HAP-1 (cell line): Measurements from ENCODE around the gene ATP13A3.
A peak's percentile ranks its signal among the peaks of the same experiment; 100 is the strongest.
"Not testable (repeated sequence)": the region's sequence is repeated elsewhere in the genome, so short reads cannot be mapped to it uniquely, and the experiment has no call there.

Experiments used
- DNase-seq, 2 experiments: peaks; one replicate each; pipeline ENCODE4 v3.0.0-alpha.2; 2016 to 2020; ENCODE audit warnings: low spot score in 2 of 2
- H3K27me3 ChIP-seq: fragments of 250-450 bp; sonication (Bioruptor Pico); 2 replicates; pipeline ENCODE4 v1.5.1; 2020; ENCODE audit warnings: low read depth, mild to moderate bottlenecking, moderate library complexity
- H3K36me3 ChIP-seq: fragments of 250-450 bp; sonication (Bioruptor Pico); replicated peaks from 2 replicates; pipeline ENCODE4 v1.5.1; 2020; ENCODE audit warnings: mild to moderate bottlenecking
- H3K4me1 ChIP-seq: fragments of 250-450 bp; sonication (Bioruptor Pico); 2 replicates; pipeline ENCODE4 v1.5.1; 2020; ENCODE audit warnings: mild to moderate bottlenecking
- H3K4me3 ChIP-seq: fragments of 250-450 bp; sonication (Bioruptor Pico); 2 replicates; pipeline ENCODE4 v1.5.1; 2020; ENCODE audit warnings: mild to moderate bottlenecking, moderate library complexity
- H3K9me3 ChIP-seq: fragments of 250-450 bp; sonication (Bioruptor Pico); 2 replicates; pipeline ENCODE4 v1.5.1; 2020; ENCODE audit warnings: mild to moderate bottlenecking, moderate library complexity
- in situ Hi-C: fragments of 300-500 bp; cut with MboI; formaldehyde crosslinking; loops from 3 replicates; pipeline ENCODE4 v1.14.3; 2020; ENCODE audit warnings: low sequenced_read_pairs, inconsistent platforms, mixed read lengths

Gene ATP13A3

DNA sequence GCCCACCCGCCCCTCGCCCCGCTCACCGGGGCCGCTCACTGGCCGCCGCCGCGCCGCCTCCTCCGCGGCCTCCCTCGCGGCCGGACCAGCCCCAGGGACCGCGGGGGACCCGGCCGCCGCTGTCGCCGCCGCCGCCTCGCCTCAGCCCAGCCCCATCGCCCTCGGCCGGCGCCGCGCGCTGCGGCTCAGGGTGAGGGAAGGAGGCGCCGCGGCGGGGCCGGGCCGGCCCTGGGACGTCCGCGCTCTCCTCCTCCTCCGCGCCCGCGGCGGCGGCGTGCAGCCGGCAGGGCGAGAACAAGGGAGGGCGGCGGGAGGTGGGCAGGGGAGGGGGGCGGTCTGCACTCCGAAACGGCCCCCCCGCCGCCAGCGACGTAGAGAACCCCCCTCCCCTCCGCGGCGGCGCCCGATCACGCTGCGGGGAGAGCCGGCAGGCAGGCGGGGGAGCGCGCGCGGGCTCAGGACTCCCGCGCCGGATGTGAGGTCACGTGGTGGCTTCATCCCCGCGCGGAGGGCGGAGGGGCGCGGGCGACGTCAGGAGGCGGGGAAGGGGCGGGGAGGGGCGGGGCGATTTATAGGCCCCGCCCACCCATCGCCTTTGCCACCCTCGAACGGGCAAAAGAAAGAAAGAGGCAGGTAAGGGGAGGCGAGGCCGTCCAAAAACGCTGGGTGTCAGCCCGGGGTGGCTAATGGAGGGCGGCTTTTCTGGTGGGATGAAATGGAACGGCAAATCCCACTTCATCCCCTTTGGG lies at the start of gene ATP13A3:
TSS of gene ATP13A3 (minus strand) at position 463 of the 749 bp plus-strand sequence. CDS start 24,812 bp downstream, outside the sequence.
- H3K9me3 ChIP-seq, result no peaks in the 10 kb centered on the region

DNA sequence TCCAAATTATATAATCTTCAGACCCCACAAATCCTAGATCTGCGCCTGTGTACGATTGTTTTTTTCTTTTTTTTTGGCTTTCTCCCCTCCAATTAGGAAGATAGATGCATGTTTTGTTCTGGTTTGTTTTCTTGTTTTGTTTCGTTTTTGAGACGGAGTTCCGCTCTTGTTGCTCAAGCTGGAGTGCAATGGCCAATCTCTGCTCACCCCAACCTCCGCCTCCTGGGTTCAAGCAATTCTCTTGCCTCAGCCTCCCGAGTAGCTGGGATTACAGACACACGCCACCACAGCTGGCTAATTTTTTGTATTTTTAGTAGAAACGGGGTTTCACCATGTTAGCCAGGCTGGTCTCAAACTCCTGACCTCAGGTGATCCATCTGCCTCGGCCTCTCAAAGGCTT lies 48.4 kb upstream of the ATP13A3 start:
- H3K27me3 ChIP-seq, H3K4me3 ChIP-seq, H3K9me3 ChIP-seq, H3K4me1 ChIP-seq, H3K36me3 ChIP-seq, DNase-seq, in situ Hi-C loops: not testable (repeated sequence)

More for the DNA sequence above, at the start of gene ATP13A3:
- no peaks in the 10 kb centered on the region for H3K27me3 ChIP-seq
- in situ Hi-C loops, result no loop called here
- H3K4me3 ChIP-seq, result peak within 1 kb of the TSS; percentile 54
- peak; percentile 83 to 89 for DNase-seq
- H3K36me3 ChIP-seq, result peaks cover 4% of the 10 kb centered on the region; the same call in 1 of the 2 replicates
- H3K4me1 ChIP-seq, result peaks cover 13% of the 10 kb centered on the region; the same call in 1 of the 2 replicates

DNA sequence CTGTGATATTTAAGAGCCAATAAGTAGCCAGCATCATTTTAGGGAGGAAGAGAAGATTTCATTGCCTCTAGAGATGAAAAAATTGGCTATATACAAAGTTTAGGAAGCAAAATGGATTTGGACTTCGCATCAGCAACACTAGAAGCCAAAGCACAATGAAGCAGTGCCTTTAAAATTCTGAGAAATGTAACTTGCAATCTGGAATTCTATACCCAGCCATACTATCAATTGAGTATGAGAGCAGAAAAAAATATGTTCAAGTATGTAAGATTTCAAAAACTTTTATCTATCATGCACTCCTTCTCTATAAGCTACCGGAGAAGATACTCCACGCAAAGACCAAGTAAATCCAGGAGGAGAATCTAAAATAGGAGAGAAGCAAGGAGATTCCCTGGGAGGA lies 47.4 kb upstream of the ATP13A3 start:
- peaks cover 8% of the 10 kb centered on the region; the same call in 1 of the 2 replicates for H3K9me3 ChIP-seq

DNA sequence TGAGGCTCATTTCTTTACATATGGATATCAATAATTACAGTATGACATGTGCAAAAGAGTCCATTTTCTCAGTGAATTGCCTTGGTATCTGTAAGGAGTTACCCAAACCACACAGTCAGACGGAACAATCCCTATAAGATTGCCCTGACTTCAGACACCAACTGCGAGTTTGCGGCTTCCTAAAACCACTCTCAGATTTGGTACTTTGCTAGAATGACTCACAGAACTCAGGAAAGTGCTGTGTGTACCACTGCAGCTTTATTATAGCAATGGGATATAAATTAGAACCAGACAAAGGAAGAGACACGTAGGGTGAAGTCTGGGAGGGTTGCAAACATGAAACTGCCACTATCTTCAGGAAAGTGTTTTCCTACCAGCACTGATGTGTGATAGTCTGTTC lies 45.8 kb upstream of the ATP13A3 start:
- DNase-seq, result no peak
- no peaks in the 10 kb centered on the region for H3K27me3 ChIP-seq
- H3K4me3 ChIP-seq, result no peak overlapping the region
- no peaks in the 10 kb centered on the region for H3K36me3 ChIP-seq
- H3K9me3 ChIP-seq, result peaks cover 8% of the 10 kb centered on the region; the same call in 1 of the 2 replicates
- in situ Hi-C loops, result no loop called here
- H3K4me1 ChIP-seq, result no peaks in the 10 kb centered on the region; the same call in 1 of the 2 replicates

More for the DNA sequence above, 47.4 kb upstream of the ATP13A3 start:
- Histone ChIP-seq H3K36me3 (no peaks in the 10 kb centered on the region), H3K4me1 (no peaks in the 10 kb centered on the region; the same call in 1 of the 2 replicates), H3K27me3 (no peaks in the 10 kb centered on the region), H3K4me3 (no peak overlapping the region)
- no peak for DNase-seq
- in situ Hi-C loops, result no loop called here

DNA sequence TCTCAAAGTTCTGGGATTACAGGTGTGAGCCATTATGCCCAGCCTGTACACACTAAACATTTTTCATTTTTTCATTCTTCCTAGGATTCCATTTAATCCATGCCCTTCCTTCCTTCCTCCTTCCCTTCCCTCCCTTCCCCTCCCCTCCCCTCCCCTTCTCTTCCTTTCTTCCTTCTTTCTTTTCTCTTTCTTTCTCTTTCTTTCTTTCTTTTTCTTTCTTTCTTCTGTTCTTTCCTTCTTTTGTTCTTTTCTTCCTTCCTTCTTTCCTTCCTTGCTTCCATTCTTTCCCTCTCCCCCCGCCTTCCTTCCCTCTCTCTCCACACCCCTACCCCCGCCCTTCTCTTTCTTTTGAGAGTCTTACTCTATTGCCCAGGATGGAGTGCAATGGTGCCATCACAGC lies 40.9 kb upstream of the ATP13A3 start:
- Histone ChIP-seq H3K4me3 (no peak overlapping the region), H3K27me3 (no peaks in the 10 kb centered on the region), H3K4me1 (no peaks in the 10 kb centered on the region; the same call in 1 of the 2 replicates), H3K36me3 (no peaks in the 10 kb centered on the region), H3K9me3 (no peaks in the 10 kb centered on the region)
- in situ Hi-C loops, result no loop called here
- DNase-seq, result no peak

DNA sequence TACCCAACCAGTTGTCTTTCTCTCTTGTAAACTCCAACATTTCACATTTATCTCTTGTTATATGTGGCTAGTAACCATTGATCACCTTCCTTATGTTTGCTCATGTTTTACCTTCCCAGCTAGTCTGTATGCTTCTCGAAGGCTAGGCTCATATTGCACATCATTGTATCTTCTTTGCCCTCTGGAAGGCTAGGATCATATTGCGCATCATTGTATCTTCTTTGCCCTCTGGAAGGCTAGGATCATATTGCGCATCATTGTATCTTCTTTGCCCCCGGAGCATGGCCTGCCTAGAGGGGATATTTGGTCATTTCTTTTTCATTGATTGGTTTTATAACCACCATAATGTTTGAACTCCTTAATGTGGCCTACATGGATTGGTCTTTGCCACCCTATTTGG lies 39.4 kb upstream of the ATP13A3 start:
- Histone ChIP-seq H3K9me3 (no peaks in the 10 kb centered on the region), H3K4me1 (no peaks in the 10 kb centered on the region; the same call in 1 of the 2 replicates)
- in situ Hi-C loops, result no loop called here

DNA sequence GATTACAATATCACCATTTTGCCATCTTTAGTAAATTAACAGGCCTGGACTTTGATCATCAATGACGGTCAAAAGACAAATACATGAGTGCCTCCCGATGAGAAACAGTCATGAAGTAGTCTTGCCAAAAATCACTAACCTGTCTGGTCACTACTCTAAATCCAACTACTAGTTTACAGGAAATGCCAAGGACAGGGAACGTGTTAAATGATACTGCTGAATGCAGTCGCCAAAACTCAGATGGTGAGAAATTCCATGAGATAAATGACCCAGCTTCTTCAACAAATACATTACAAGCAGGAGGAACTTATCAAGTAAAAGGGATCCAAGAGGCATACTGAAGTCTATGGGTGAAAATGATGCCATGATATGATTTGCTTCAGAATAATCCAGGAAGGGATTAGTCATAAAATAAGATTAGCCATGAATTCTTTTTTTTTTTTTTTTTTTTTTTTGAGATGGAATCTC lies 35.8 kb upstream of the ATP13A3 start:
- Histone ChIP-seq H3K9me3 (no peaks in the 10 kb centered on the region), H3K27me3 (0 out of 2 replicates have a peak, but pooled peaks cover 2% of the 10 kb centered on the region), H3K36me3 (no peaks in the 10 kb centered on the region), H3K4me1 (no peaks in the 10 kb centered on the region), H3K4me3 (no peak overlapping the region)
- in situ Hi-C loops, result no loop called here
- DNase-seq, result no peak

More for the DNA sequence above, 39.4 kb upstream of the ATP13A3 start:
- H3K27me3 ChIP-seq, result 0 out of 2 replicates have a peak, but pooled peaks cover 2% of the 10 kb centered on the region
- no peak overlapping the region for H3K4me3 ChIP-seq
- no peak for DNase-seq
- H3K36me3 ChIP-seq, result no peaks in the 10 kb centered on the region

DNA sequence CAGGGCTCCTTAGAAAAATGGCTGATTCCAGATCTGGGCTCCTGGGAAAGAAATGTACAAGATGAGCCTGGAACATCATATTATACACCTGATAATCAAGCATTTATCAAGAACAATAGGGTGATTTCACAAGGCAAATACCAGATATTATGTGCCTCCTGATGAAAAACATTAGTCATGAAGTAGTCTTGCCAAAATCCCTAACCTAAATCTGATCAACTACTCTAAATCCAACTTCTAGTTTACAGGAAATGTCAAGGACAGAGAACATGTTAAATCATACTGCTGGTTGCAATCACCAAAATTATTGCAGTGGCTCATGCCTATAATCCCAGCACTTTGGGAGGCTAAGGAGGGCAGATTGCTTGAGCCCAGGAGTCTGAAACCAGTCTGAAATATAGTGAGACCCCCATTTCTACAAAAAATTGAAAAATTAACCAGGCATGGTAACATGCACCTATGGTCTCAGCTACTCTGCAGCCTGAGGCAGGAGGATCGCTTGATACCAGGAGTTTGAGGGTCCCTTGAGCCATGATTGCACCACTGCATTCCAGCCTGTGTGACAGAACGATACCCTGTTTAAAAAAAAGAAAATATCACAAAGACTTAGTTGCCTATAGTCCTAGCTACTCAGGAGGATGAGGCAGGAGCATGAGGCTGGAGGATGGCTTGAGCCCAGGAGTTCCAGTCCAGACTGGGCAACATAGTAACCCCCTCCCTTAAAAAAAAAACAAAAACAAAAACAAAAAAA lies 34.9 kb upstream of the ATP13A3 start:
- in situ Hi-C loops, result no loop called here
- H3K36me3 ChIP-seq, result no peaks in the 10 kb centered on the region
- H3K27me3 ChIP-seq, result 0 out of 2 replicates have a peak, but pooled peaks cover 2% of the 10 kb centered on the region
- H3K4me3 ChIP-seq, result no peak overlapping the region
- DNase-seq, result no peak
- no peaks in the 10 kb centered on the region for H3K9me3 ChIP-seq
- no peaks in the 10 kb centered on the region for H3K4me1 ChIP-seq

DNA sequence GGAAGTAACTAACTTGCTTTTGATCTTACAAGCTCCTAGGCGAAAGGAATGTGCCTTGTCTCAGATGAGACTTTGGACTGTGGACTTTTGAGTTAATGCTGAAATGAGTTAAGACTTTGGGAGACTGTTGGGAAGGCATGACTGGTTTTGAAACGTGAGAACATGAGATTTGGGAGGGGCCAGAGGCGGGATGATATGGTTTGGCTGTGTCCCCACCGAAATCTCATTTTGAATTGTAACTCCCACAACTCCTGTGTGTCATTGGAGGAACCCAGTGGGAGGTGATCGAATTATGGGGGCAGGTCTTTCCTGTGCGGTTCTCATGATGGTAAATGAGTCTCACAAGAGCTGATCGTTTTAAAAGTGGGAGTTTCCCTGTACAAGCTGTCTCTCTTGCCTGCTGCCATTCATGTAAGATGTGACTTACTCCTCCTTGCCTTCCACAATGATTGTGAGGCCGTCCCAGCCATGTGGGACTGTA lies 33.9 kb upstream of the ATP13A3 start:
- H3K36me3 ChIP-seq, in situ Hi-C loops, H3K27me3 ChIP-seq, H3K9me3 ChIP-seq, H3K4me3 ChIP-seq, DNase-seq, H3K4me1 ChIP-seq: not testable (repeated sequence)

DNA sequence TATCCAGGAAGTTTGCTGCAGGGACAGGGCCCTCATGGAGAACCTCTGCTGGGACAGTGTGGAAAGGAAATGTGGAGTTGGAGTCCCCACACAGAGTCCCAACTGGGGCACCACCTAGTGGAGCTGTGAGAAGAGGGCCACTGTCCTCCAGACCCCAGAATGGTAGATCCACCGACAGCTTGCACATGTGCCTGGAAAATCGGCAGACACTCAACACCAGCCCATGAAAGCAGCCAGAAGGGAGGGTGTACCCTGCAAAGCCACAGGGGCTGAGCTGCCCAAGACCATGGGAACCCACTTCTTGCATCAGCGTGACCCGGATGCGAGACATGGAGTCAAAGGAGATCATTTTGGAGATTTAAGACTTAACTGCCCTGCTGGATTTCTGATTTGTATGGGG lies 33.4 kb upstream of the ATP13A3 start:
- H3K36me3 ChIP-seq, H3K27me3 ChIP-seq, DNase-seq, H3K4me3 ChIP-seq, H3K9me3 ChIP-seq, H3K4me1 ChIP-seq, in situ Hi-C loops: not testable (repeated sequence)

DNA sequence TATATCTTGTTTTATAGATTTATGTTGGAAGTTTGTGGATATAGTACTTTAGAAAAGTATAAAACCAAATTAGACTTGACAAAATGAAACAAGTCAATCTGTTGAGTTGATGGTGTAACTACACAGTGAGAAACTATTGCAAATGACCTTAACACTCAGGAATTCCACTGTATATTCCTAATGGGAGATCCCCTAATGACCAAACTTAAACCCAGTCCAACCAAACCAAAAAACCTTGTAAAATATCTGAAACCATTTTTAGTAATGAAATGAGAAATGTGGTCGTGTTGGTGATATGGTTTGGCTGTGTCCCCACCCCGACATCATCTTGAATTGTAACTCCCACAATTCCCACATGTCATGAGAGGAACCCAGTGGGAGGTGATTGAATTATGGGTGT lies 31.9 kb upstream of the ATP13A3 start:
- 0 out of 2 replicates have a peak, but pooled peaks cover 2% of the 10 kb centered on the region for H3K27me3 ChIP-seq
- H3K9me3 ChIP-seq, result no peaks in the 10 kb centered on the region
- in situ Hi-C loops, result no loop called here
- no peaks in the 10 kb centered on the region for H3K36me3 ChIP-seq
- no peak for DNase-seq
- H3K4me3 ChIP-seq, result no peak overlapping the region
- no peaks in the 10 kb centered on the region for H3K4me1 ChIP-seq

DNA sequence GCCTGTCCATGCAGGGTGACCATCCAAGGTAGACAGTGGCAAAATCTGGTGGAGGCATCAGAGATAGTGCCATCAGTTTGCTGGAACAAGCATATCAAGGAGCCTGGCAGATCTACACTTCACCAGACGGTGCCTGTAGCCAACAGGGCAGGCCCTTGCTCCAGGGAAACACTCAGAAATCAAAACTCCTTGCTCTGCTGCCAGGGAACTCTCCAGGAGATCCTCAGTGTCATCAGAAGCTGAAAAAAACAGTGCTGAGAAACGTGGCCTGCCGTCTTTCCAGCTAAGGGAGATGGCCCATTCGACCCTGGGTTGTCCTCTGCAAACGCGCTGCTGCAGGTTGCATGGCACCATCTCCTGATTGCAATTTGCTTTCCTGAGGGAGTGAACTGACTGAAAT lies 30.5 kb upstream of the ATP13A3 start:
- Histone ChIP-seq H3K4me1 (no peaks in the 10 kb centered on the region), H3K9me3 (no peaks in the 10 kb centered on the region), H3K4me3 (no peak overlapping the region), H3K36me3 (no peaks in the 10 kb centered on the region), H3K27me3 (0 out of 2 replicates have a peak, but pooled peaks cover 2% of the 10 kb centered on the region)
- no peak for DNase-seq
- in situ Hi-C loops, result no loop called here

DNA sequence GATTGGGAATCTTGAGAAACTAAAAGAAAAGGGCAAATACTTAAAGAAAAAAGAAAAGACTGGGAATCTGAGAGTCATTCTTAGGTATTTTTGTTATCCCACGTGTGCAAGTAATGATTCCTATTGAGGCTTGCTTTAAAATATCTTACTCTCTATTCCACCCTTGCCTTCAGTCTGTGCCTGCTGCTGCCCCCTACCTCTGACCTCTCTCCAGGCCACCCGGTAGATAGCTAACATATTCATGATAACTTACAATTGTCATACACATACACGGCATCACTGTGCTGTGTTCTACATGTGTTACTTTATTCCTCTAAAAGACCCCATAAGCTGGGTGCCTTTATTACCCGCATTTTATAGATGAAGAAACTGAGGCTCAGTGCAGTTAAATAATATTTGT lies 27.8 kb upstream of the ATP13A3 start:
- no peaks in the 10 kb centered on the region for H3K27me3 ChIP-seq
- no peaks in the 10 kb centered on the region for H3K36me3 ChIP-seq
- in situ Hi-C loops, result no loop called here
- no peak overlapping the region for H3K4me3 ChIP-seq
- DNase-seq, result no peak
- H3K4me1 ChIP-seq, result no peaks in the 10 kb centered on the region
- H3K9me3 ChIP-seq, result no peaks in the 10 kb centered on the region
